NCI-H526 (cell line): ENCODE results near the gene MT1HL1.
A peak's percentile ranks its signal among the peaks of the same experiment; 100 is the strongest.
"Not testable (repeated sequence)": the region's sequence is repeated elsewhere in the genome, so short reads cannot be mapped to it uniquely, and the experiment has no call there.

Source experiments
- DNase-seq, 2 experiments: peaks; one replicate each; lab custom pipeline; 2025; lab: John Stamatoyannopoulos, UW

The MT1HL1 gene

GRCh38 chr1:237016626-237017025 is 12.4 kb upstream of the MT1HL1 start:
- DNase-seq = no peak

- DNase-seq = no peak
Observed at GRCh38 chr1:237013608-237014007, 9.4 kb upstream of the MT1HL1 start.

GRCh38 chr1:237012788-237013383 is 8.6 kb upstream of the MT1HL1 start:
- DNase-seq = no peak

- no peak for DNase-seq
Observed at GRCh38 chr1:237012361-237012760, 8.1 kb upstream of the MT1HL1 start.

GRCh38 chr1:237011432-237011831 is 7.2 kb upstream of the MT1HL1 start:
- DNase-seq = no peak

GRCh38 chr1:237009611-237010010 is 5.4 kb upstream of the MT1HL1 start:
- no peak for DNase-seq

GRCh38 chr1:237007147-237007881 is 3.1 kb upstream of the MT1HL1 start:
- no peak for DNase-seq

DNA sequence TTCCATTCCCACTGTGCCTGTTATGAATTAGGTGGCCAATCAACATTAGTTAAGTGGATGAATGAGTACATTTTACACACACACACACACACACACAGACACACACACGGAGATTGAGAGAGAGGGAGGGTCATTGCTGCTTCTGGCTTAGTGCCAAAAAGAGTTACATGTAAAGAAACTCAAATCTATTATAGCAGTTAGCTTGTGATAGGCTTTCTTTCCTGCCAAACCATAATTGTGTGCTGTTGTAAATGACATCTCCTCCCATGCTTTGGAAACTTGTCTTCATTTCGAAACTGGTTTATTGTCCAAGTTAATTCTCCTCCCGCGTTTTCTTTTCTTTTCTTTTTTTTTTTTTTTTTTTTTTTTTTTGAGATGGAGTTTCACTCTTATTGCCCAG is 1.4 kb upstream of the MT1HL1 start:
- no peak for DNase-seq

DNA sequence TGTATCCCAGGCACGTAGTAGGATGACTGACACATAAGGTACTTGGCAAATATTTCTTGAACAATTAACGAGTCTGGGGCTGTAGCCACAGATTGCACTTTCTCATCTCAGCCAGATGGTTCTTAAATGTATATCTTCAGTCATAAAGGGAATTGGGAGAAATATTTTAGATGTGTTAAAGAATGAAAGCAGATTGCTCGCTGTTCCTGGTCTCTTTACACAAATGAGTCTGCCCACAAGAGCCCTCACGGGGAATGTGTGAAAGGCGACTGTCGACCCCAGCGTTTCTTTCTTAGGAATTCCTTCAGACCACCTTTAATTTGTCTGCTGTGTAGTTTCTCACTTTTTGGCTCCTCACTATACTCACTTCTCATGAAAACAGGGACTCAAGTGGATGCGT is 725 bp downstream of the MT1HL1 start:
- DNase-seq = no peak

DNA sequence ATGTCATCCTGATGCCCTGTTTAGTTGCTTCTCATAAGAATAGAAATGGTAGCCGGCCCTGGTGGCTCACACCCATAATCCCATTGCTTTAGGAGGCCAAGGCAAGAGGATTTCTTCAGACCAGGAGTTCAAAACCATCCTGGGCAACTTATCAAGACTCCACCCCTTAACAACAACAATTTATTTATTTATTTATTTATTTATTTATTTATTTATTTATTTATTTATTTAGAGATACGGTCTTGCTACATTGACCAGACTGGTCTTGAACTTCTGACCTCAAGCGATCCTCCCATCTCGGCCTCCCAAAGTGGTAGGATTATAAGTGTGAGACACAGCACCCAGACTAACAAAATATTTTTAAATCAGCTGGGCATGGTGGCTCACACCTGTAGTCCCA is 4.0 kb downstream of the MT1HL1 start:
- DNase-seq = no peak

DNA sequence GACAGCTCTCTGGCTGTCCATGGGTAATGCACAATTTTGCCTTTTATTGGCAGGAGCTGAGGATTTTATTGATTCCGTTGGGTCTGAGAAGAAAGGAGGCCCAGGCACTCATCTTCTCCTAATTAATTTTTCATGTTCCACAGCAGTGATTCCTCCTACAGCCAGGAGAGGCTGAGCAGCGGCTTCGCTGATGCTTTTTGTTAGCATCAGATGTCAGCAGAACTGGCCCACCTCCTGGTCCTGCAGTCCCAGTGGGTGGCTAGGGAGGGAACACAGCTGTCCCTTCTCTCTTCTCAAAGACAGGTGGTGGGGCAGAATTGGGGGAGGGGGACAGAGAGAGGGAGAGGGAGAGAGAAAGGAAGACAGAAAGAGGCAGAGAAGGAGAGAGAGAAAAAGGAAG is 5.7 kb downstream of the MT1HL1 start:
- DNase-seq = no peak

DNA sequence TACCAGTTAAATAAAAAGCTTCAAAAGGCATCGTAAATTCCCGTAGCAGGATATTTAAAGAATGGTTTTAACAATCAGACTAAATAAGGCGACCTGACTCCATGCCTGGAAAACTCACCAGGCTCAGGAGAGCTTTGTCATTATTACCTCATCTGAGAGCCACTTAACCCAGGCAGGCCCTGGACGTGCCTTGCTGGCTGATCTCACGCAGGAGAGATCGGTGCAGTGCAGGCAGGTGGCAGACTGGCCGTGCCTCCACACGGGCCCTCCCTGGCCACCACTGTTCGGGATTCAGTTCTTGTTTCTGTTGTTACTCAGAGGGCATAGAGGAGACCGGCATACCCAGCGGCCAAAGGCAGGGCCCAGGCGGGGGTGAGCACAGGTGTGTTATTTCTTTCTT is 6.4 kb downstream of the MT1HL1 start:
- DNase-seq = no peak

GRCh38 chr1:236997361-236997760 is 6.9 kb downstream of the MT1HL1 start:
- DNase-seq = no peak

DNA sequence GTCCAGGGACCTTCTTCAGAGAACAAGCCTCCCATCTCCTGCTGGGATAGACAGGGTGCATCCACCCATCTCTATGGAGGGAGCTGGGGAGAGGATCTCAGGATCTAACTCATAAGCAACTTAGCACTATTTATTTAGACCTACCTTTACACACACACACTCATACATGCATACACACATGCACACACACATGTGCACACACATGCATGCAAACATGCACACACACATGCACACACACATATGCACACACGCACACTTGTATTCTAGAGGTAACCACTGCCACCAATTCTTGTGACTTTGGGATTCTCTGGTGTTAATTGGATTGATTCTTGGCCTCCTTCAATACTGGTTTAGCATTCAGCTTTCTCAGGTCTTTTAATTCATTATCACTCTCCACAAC is 9.8 kb downstream of the MT1HL1 start:
- DNase-seq = no peak

DNA sequence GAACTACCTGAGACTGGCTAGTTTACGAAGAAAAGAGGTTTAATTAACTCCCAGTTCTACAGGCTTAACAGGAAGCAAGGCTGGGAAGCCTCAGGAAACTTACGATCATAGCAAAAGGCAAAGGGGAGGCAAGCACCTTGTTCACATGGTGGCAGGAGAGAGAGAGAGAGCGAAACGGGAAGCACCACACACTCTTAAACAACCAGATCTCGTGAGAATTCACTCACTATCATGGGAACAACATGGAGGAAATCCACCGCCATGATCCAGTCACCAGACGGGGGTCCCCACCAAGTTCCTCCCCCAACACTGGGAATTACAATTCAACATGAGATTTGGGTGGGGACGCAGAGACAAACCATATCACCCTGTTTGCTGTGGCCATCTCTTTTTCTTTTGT is 11.8 kb downstream of the MT1HL1 start:
- DNase-seq = no peak

DNA sequence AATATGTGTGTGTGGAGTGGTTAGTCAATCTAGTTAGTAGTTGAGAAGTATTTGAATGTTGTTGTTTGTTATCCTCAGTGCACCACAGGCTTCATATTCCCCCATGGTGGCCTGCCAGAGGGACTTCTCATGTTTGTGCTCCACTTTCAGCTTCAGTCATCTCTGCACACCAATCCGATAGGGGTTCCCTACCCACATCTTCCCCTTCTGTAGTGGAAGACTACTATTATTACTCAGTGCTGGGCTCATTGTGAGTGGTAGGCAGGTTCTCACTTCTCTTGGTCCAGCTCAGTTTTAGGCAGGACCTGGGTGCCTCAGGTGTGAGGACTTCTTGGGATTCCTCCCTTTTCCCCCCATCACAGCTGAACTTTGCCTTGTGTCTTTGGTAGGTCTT is 14.2 kb downstream of the MT1HL1 start:
- no peak for DNase-seq

DNA sequence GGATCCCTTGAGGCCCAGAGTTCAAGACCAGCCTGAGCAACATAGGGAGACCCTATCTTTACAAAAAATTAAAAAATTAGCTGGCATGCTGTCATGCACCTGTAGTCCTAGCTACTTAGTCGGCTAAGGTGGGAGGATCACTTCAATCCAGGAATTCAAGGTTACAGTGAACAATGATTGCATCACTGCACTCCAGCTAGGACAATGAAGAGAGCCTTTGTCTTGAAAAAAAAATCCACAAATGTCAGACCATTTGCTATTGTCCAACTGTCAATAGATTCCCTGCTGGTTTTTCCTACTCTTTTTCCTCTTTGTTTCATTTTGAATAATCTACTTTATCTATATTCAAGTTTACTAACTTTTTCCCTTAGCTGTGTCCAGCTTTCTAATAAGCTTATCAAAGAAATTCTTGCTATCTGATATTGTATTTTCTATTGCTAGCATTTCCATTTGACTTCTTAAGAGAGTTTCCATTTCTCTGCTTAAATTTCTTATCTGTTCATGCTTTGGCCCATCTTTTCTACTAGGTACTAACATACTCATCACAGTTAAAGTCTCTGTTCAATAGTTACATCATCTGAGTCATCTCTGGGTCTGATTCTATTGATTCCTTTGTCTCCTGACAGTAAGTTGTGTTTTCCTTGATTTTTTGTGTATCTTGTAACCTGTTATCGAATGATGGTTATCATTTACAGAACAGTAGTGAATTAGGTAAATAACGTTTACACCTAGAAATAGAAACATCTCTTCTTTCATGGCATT is 14.8 kb downstream of the MT1HL1 start:
- no peak for DNase-seq

GRCh38 chr1:236983818-236984217 is 20.4 kb downstream of the MT1HL1 start:
- no peak for DNase-seq

DNA sequence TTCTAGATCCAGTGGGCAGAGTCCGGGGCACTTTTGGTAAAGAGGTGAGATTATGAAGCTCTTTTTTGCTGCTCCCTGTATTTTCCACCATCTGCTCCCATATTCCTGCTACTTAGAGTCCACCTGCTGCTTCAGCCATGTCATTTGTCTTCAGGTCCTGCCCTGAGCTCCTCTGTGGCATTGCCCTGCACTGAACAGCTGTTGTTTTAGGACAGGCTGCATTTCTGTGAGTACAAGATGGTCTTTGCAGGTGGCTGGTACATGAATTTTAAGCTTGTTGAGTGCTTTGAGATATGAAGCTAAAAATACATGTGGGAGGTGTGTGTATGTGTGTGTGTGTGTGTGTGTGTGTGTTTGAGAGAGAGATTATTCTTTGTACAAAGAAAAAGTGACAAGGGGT is 21.9 kb downstream of the MT1HL1 start:
- no peak for DNase-seq

DNA sequence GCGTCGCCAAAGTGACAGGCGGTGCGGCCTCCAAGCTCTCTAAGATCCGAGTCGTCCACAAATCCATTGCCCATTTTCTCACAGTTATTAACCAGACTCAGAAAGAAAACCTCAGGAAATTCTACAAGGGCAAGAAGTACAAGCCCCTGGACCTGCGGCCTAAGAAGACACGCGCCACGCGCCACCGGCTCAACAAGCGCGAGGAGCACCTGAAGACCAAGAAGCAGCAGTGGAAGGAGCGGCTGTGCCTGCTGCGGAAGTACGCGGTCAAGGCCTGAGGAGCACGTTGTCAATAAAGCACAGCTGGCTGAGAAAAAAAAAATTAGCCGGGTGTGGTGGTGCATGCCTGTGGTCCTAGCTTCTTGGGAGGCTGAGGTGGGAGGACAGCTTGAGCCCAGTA is 22.8 kb downstream of the MT1HL1 start:
- not testable (repeated sequence) for DNase-seq

DNA sequence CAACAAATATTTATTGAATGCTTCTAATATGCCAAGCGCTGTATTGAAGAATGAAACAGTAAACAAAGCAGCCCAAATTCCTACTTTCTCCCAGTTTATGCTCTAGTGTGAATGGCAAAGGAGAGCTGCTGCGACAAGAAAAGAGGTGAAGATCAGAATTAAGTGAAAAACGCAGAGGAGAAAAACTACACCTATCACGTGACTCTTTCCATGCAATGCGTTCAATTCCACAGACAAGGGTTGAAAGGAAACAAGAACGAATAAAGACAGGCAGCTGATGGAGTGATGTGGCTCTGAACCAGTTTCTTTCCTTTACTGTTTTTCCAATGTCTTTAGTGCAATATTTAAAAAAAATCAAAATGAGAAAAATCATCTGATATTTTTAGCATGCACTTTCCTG is 23.6 kb downstream of the MT1HL1 start:
- DNase-seq = no peak

DNA sequence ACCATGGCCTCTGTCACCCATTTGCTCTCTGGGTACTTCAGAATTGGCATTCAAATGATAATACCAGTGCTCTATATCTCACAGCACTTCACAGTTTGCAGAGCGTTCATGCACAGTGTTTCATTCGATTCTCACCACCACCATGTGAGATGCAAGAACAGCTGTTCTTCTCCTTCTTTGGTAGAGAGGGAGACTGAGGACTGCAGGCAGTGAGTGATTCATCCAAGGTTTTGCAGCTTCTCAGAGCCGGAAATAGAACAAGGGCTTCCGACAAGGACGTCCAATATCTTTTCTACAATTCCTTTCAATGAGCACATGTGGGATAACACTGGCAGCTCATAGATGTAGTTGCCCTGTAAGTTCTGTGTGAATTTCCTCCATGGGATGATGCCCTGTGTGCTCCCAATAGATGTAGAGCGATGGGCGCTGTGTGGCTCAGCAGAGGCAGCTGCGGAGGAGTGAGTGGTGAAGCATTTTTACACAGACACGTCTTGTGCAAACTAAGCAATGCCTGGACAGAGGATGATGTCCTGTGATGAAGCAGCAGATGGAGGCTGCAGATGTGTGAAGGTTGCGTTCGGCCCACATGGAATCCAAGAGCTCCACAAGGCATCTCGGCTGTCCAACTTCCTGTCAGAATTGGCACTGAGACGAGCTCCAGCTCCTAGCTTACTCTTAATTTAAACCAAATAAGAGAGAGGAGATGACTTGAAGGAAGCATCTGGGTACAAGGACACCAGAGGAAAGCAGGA is 24.9 kb downstream of the MT1HL1 start:
- no peak for DNase-seq

DNA sequence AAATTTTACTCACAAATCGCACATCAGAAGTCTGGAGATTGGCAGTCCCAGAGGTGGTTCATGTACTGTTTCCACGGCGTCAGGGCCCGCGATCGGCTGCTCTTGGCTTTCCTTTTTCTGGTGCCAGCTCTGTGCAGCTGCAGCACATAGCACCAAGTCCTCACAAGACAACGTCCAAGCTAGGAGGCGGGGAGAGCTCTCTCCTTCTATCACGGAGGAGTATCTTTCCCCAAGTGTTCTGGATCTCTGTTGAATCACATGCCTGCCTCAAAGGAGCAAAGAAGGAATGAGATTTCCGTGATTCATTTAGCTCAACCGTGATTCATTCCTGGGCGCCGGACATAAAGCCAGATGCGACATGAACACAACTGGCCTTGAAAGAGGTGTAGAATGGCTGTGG is 25.5 kb downstream of the MT1HL1 start:
- DNase-seq = peak in 1 of 2 experiments; percentile 35
